A549 (cell line): ENCODE data around the gene TGFBR1.

ENCODE experiments used
- CHD2 ChIP-seq: fragments of 150-350 bp; IDR thresholded peaks from 2 replicates; pipeline ENCODE4 v1.6.1; 2014; ENCODE audit warnings: low read length; ENCODE audit not compliant: partially characterized antibody
- CTCF ChIP-seq: fragments of >200 bp; sonication (Bioruptor Twin); formaldehyde crosslinking; IDR thresholded peaks from 3 replicates; pipeline ENCODE4 v1.5.1; 2016
- ELK1 ChIP-seq: fragments of 150-350 bp; IDR thresholded peaks from 2 replicates; pipeline ENCODE4 v1.6.1; 2014; ENCODE audit warnings: low read depth, mild to moderate bottlenecking, low read length
- ESRRA ChIP-seq: fragments of 150-350 bp; IDR thresholded peaks from 2 replicates; pipeline ENCODE4 v1.6.1; 2014; ENCODE audit warnings: mild to moderate bottlenecking, low read length, borderline replicate concordance
- HOXA7 ChIP-seq: fragments of 250-450 bp; sonication (Bioruptor Pico); IDR thresholded peaks from 2 replicates; pipeline ENCODE4 v1.5.0; 2020; ENCODE audit warnings: mild to moderate bottlenecking, moderate library complexity
- JUN ChIP-seq, 2 experiments: fragments of >200 bp; sonication (Bioruptor Twin); formaldehyde crosslinking; IDR thresholded peaks; 2 replicates in 1 of 2; 3 replicates in 1 of 2; pipeline ENCODE4 v1.6.1; 2016 to 2017
- MAX ChIP-seq: IDR thresholded peaks from 2 replicates; pipeline ENCODE4 v1.6.1; 2012
- NFE2L2 ChIP-seq: fragments of 150-350 bp; conservative IDR thresholded peaks from 2 replicates; pipeline ENCODE4 v1.6.1; 2014; ENCODE audit warnings: low read length
- POLR2A ChIP-seq: IDR thresholded peaks from 2 replicates; pipeline ENCODE4 v1.6.1; 2012; ENCODE audit warnings: mild to moderate bottlenecking, low read length
- SMC3 ChIP-seq: fragments of >200 bp; sonication (Bioruptor Twin); formaldehyde crosslinking; IDR thresholded peaks from 3 replicates; pipeline ENCODE4 v1.6.1; 2018; ENCODE audit warnings: inconsistent platforms
- USF2 ChIP-seq: fragments of 450-650 bp; IDR thresholded peaks from 2 replicates; pipeline ENCODE4 v1.6.1; 2014; ENCODE audit warnings: antibody characterized with exemption
- ZSCAN20 ChIP-seq: fragments of 250-450 bp; sonication (Bioruptor Pico); IDR thresholded peaks from 2 replicates; pipeline ENCODE4 v1.8.0; 2022; ENCODE audit warnings: mild to moderate bottlenecking, moderate library complexity

- TF ChIP-seq JUN (IDR thresholded peaks at IDR 0.05): no peak
- no peak for TF ChIP-seq HOXA7
- no peak for TF ChIP-seq ZSCAN20
- TF ChIP-seq NFE2L2: no peak
- no peak for TF ChIP-seq ESRRA
- no peak for TF ChIP-seq CHD2
- no peak for TF ChIP-seq ELK1
- no peak for TF ChIP-seq CTCF
- no peak for TF ChIP-seq MAX
- no peak for TF ChIP-seq USF2
- no peak for TF ChIP-seq POLR2A
- no peak for TF ChIP-seq SMC3
These were observed 41.4 kb upstream of the TGFBR1 start for GRCh38 chr9:99063522-99063921.
